Uterus (tissue), 4 donors: ENCODE results near the gene CAMKV. TPM values are rescaled to one million over a fixed set of nuclear protein-coding genes. Genes with fewer than 3 reads are reported as not detected.

Experiments used
- DNase-seq, 2 donors: peaks; one replicate each; pipeline ENCODE4 v3.0.0-alpha.2; 2019 to 2020
- H3K27ac ChIP-seq, 2 donors: fragments of 200-600 bp; sonication (generic); 1 replicate in 1 of 2; 2 replicates in 1 of 2; pipeline ENCODE4 v1.5.1; 2016 to 2018
- H3K27me3 ChIP-seq, 2 donors: fragments of 200-600 bp; sonication (generic); one replicate each; pipeline ENCODE4 v1.5.1; 2018 to 2019; ENCODE audit warnings: control low read depth in 1 of 2
- H3K36me3 ChIP-seq, 2 donors: fragments of 200-600 bp; sonication (generic); one replicate each; pipeline ENCODE4 v1.5.1; 2019; ENCODE audit warnings: control low read depth in 1 of 2
- H3K4me1 ChIP-seq, 2 donors: fragments of 200-600 bp; sonication (generic); one replicate each; pipeline ENCODE4 v1.5.1; 2018 to 2019; ENCODE audit warnings: control low read depth in 1 of 2
- H3K4me3 ChIP-seq, 2 donors: fragments of 200-600 bp; sonication (generic); 1 replicate in 1 of 2; 2 replicates in 1 of 2; pipeline ENCODE4 v1.5.1; 2018 to 2019; ENCODE audit warnings: mild to moderate bottlenecking in 1 of 2
- H3K9me3 ChIP-seq, 2 donors: fragments of 200-600 bp; sonication (generic); one replicate each; pipeline ENCODE4 v1.5.1; 2019; ENCODE audit warnings: control low read depth in 1 of 2
- CTCF ChIP-seq, 4 experiments: fragments of 200-600 bp in 2 of 4; fragments of 450-650 bp in 2 of 4; sonication (generic) in 2 of 4; IDR thresholded peaks; one replicate each; pipeline ENCODE4 v1.5.1; 2016 to 2019; ENCODE audit warnings: antibody characterized with exemption in 4 of 4, mild to moderate bottlenecking in 2 of 4, moderate library complexity in 1 of 4
- POLR2A ChIP-seq, 2 donors: fragments of 450-650 bp; IDR thresholded peaks; one replicate each; pipeline ENCODE4 v1.6.1; 2016; ENCODE audit warnings: antibody characterized with exemption in 2 of 2, mild to moderate bottlenecking in 1 of 2, moderate library complexity in 1 of 2
- intact Hi-C: fragments of 100-400 bp; cut with DNase I; formaldehyde crosslinking; loops from one replicate; pipeline ENCODE4 v1.15.1; 2023; ENCODE audit warnings: low total_unique reads
- total RNA-seq, 4 donors: library from RNA; depleted of rRNA in 3 of 4; stranded (reverse); fragments of >200 nt in 3 of 4; gene quantifications; one replicate each; pipeline versions ENCODE4 v1.1.0 to v1.2.4, GENCODE V29; 2014 to 2023
- donor health status: DM: yes; HTN: yes; CAD: no.

Gene CAMKV
- total RNA-seq, 4 donors from 2014 or later: 0.28 TPM; not detected in 3

GRCh38 chr3:49844464-49845183, 25.1 kb downstream of the CAMKV start:
- intact Hi-C loops: no loop called here
- Histone ChIP-seq H3K4me1 (no peaks in the 10 kb centered on the region), H3K9me3 (no peaks in the 10 kb centered on the region), H3K36me3 (no peaks in the 10 kb centered on the region), H3K27me3 (no peaks in the 10 kb centered on the region), H3K27ac (no peak overlapping the region), H3K4me3 (no peak overlapping the region)
- TF ChIP-seq POLR2A (IDR thresholded peaks at IDR 0.05) (no peak), CTCF (IDR thresholded peaks at IDR 0.05) (no peak)
- no peak for DNase-seq

- Histone ChIP-seq H3K27ac (no peak overlapping the region), H3K4me3 (no peak overlapping the region)
- intact Hi-C loops: no loop called here
Measured at GRCh38 chr3:49842843-49843517, 26.7 kb downstream of the CAMKV start.

GRCh38 chr3:49841806-49842205, 27.9 kb downstream of the CAMKV start:
- no peaks in the 10 kb centered on the region for H3K9me3 ChIP-seq
- DNase-seq: no peak
- no peaks in the 10 kb centered on the region for H3K36me3 ChIP-seq
- H3K27ac ChIP-seq: no peak overlapping the region
- H3K4me3 ChIP-seq: no peak overlapping the region
- no peak for TF ChIP-seq POLR2A (IDR thresholded peaks at IDR 0.05)
- no peak for TF ChIP-seq CTCF (IDR thresholded peaks at IDR 0.05)
- no peaks in the 10 kb centered on the region for H3K4me1 ChIP-seq
- intact Hi-C loops: no loop called here
- H3K27me3 ChIP-seq: no peaks in the 10 kb centered on the region

More at GRCh38 chr3:49842843-49843517, 26.7 kb downstream of the CAMKV start:
- TF ChIP-seq CTCF (IDR thresholded peaks at IDR 0.05): no peak
- TF ChIP-seq POLR2A (IDR thresholded peaks at IDR 0.05): no peak
- no peaks in the 10 kb centered on the region for H3K36me3 ChIP-seq
- H3K4me1 ChIP-seq: no peaks in the 10 kb centered on the region
- no peaks in the 10 kb centered on the region for H3K9me3 ChIP-seq
- H3K27me3 ChIP-seq: no peaks in the 10 kb centered on the region
- no peak for DNase-seq

- no peak overlapping the region for H3K27ac ChIP-seq
- no peaks in the 10 kb centered on the region for H3K27me3 ChIP-seq
- no peak for DNase-seq
- TF ChIP-seq POLR2A (IDR thresholded peaks at IDR 0.05) (no peak), CTCF (IDR thresholded peaks at IDR 0.05) (no peak)
- H3K9me3 ChIP-seq: no peaks in the 10 kb centered on the region
- intact Hi-C loops: no loop called here
- no peaks in the 10 kb centered on the region for H3K4me1 ChIP-seq
- H3K36me3 ChIP-seq: no peaks in the 10 kb centered on the region
- H3K4me3 ChIP-seq: no peak overlapping the region
Measured at GRCh38 chr3:49841126-49841696, 28.5 kb downstream of the CAMKV start.

- Histone ChIP-seq H3K4me3 (no peak overlapping the region), H3K27ac (no peak overlapping the region), H3K9me3 (no peaks in the 10 kb centered on the region), H3K4me1 (no peaks in the 10 kb centered on the region), H3K27me3 (no peaks in the 10 kb centered on the region), H3K36me3 (no peaks in the 10 kb centered on the region)
- TF ChIP-seq CTCF (IDR thresholded peaks at IDR 0.05) (no peak), POLR2A (IDR thresholded peaks at IDR 0.05) (no peak)
- intact Hi-C loops: no loop called here
- peak in 1 of 2 donors; percentile 24 for DNase-seq
Measured at GRCh38 chr3:49840388-49840787, 29.3 kb downstream of the CAMKV start.
